Measurements from ENCODE around the gene ZNF683. TPM values are rescaled to one million over a fixed set of nuclear protein-coding genes. Genes with fewer than 3 reads are reported as not detected.

The ZNF683 gene
- total and polyA plus RNA-seq, 4 donors, result 0.09 to 0.17 TPM; not detected in 2

GRCh38 chr1:26318338-26319064 lies 54.0 kb downstream of the ZNF683 start (continued):
- TF ChIP-seq ZBTB33 (IDR thresholded peaks at IDR 0.05) (no peak), EGR1 (IDR thresholded peaks at IDR 0.05; ENCODE audit: low read depth in 2 of 2) (no peak)

- no peaks in the 10 kb centered on the region for H3K36me3 ChIP-seq (ENCODE audit: control insufficient read depth in 4 of 4, insufficient read depth in 3 of 4, low read depth in 1 of 4, low read length in 3 of 4)
- DNase-seq (ENCODE audit: low spot score), result no peak
- 73% methylated on average over 12 of the region's 12 CpGs for WGBS
- no peak within 1 kb of the TSS for H3K4me3 ChIP-seq (ENCODE audit: low read depth in 1 of 3, low read length in 3 of 3)
- H3K27me3 ChIP-seq (ENCODE audit: control insufficient read depth in 4 of 4, insufficient read depth in 4 of 4, low read length in 3 of 4), result no peaks in the 10 kb centered on the region
- TF ChIP-seq REST (IDR thresholded peaks at IDR 0.05) (no peak), MAX (IDR thresholded peaks at IDR 0.05) (no peak), ZBTB33 (IDR thresholded peaks at IDR 0.05) (no peak), JUND (IDR thresholded peaks at IDR 0.05) (no peak), TAF1 (conservative IDR thresholded peaks at IDR 0.05) (no peak)
- peak within 1 kb of the TSS in 1 of 2 donors; percentile 25 for H3K27ac ChIP-seq (ENCODE audit: low read depth in 1 of 2, low read length in 2 of 2)
- peaks cover 0 to 5% (median 0%) of the 10 kb centered on the region in 4 donors for H3K4me1 ChIP-seq (ENCODE audit: control insufficient read depth in 4 of 4, insufficient read depth in 4 of 4, low read length in 3 of 4)
- H3K9me3 ChIP-seq (ENCODE audit: control insufficient read depth in 4 of 4, low read length in 3 of 4), result no peaks in the 10 kb centered on the region
- peak within 1 kb of the TSS in 1 of 2 donors; percentile 36 for H3K9ac ChIP-seq (ENCODE audit: low read depth in 1 of 2, low read length in 2 of 2)
Measured at GRCh38 chr1:26317612-26318337, 54.8 kb downstream of the ZNF683 start, which contains the start of gene CD52. TSS of gene CD52 (plus strand) at chr1:26317958. CDS start at chr1:26318018, 60 bp downstream.

- H3K27ac ChIP-seq (ENCODE audit: low read depth in 1 of 2, low read length in 2 of 2), result no peak overlapping the region
- no peaks in the 10 kb centered on the region for H3K36me3 ChIP-seq (ENCODE audit: control insufficient read depth in 4 of 4, insufficient read depth in 3 of 4, low read depth in 1 of 4, low read length in 3 of 4)
Measured at GRCh38 chr1:26317146-26317545, 55.4 kb downstream of the ZNF683 start.

More at GRCh38 chr1:26317146-26317545, 55.4 kb downstream of the ZNF683 start:
- no peak for TF ChIP-seq JUND (IDR thresholded peaks at IDR 0.05)
- H3K4me1 ChIP-seq (ENCODE audit: control insufficient read depth in 4 of 4, insufficient read depth in 4 of 4, low read length in 3 of 4), result peaks cover 0 to 5% (median 0%) of the 10 kb centered on the region in 4 donors
- no peaks in the 10 kb centered on the region for H3K27me3 ChIP-seq (ENCODE audit: control insufficient read depth in 4 of 4, insufficient read depth in 4 of 4, low read length in 3 of 4)
- H3K9ac ChIP-seq (ENCODE audit: low read depth in 1 of 2, low read length in 2 of 2), result no peak overlapping the region
- no peaks in the 10 kb centered on the region for H3K9me3 ChIP-seq (ENCODE audit: control insufficient read depth in 4 of 4, low read length in 3 of 4)
- no peak for DNase-seq (ENCODE audit: low spot score)
- WGBS, result 85% methylated on average over 2 of the region's 2 CpGs
- no peak overlapping the region for H3K4me3 ChIP-seq (ENCODE audit: low read depth in 1 of 3, low read length in 3 of 3)

Measured in liver (tissue), 9 donors.